ENCODE data around the gene MAP2K7.

Gene MAP2K7

DNA sequence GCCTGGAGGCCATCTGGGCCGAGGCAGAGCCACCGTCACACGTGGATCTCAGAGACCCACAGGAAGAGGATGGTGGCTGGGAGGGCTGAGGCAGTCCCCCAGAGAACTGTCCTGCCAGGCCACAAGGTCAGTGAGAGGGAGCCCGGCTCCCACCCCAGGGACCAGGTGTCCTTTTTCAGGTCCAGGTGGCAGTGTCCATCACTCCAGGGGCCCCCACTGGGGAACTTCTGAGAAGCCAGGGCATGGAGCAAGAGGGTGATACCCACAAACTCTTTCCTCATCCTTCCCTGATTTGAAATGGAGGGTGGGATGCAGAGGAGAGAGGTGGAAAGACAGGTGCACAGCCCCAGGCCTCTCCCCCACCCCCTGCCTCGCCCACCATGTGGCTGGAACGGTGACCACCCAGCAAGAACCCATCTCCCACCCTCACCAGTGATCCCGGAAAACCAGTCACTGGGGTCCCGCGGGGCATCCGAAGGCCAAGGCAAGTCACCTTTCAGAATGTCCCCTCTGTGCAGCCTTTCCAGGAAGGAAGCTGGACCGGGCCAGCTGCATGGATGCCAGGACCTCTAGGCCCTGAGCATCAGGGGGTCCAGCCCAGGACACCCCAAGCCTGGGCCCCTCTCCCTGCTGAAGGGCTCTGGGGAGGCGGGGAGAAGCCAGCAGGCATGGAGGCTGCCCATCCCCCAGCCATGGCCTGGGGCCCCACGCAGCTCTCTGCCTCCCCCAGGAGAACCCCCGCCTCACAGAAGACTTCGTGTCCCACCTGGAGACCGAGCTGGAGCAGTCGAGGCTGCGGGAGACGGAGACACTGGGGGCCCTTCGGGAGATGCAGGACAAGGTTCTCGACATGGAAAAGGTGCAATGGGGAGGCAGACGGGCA is 43.6 kb upstream of the MAP2K7 start:
- H3K4me3 ChIP-seq (ENCODE audit: low read depth, low read length), result no peak overlapping the region
- no peak for DNase-seq (ENCODE audit: low read depth)
- TF ChIP-seq, protein P1, sequence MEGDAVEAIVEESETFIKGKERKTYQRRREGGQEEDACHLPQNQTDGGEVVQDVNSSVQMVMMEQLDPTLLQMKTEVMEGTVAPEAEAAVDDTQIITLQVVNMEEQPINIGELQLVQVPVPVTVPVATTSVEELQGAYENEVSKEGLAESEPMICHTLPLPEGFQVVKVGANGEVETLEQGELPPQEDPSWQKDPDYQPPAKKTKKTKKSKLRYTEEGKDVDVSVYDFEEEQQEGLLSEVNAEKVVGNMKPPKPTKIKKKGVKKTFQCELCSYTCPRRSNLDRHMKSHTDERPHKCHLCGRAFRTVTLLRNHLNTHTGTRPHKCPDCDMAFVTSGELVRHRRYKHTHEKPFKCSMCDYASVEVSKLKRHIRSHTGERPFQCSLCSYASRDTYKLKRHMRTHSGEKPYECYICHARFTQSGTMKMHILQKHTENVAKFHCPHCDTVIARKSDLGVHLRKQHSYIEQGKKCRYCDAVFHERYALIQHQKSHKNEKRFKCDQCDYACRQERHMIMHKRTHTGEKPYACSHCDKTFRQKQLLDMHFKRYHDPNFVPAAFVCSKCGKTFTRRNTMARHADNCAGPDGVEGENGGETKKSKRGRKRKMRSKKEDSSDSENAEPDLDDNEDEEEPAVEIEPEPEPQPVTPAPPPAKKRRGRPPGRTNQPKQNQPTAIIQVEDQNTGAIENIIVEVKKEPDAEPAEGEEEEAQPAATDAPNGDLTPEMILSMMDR (IDR thresholded peaks at IDR 0.05; ENCODE audit: control insufficient read depth, extremely low read depth, insufficient read depth), result no peak

DNA sequence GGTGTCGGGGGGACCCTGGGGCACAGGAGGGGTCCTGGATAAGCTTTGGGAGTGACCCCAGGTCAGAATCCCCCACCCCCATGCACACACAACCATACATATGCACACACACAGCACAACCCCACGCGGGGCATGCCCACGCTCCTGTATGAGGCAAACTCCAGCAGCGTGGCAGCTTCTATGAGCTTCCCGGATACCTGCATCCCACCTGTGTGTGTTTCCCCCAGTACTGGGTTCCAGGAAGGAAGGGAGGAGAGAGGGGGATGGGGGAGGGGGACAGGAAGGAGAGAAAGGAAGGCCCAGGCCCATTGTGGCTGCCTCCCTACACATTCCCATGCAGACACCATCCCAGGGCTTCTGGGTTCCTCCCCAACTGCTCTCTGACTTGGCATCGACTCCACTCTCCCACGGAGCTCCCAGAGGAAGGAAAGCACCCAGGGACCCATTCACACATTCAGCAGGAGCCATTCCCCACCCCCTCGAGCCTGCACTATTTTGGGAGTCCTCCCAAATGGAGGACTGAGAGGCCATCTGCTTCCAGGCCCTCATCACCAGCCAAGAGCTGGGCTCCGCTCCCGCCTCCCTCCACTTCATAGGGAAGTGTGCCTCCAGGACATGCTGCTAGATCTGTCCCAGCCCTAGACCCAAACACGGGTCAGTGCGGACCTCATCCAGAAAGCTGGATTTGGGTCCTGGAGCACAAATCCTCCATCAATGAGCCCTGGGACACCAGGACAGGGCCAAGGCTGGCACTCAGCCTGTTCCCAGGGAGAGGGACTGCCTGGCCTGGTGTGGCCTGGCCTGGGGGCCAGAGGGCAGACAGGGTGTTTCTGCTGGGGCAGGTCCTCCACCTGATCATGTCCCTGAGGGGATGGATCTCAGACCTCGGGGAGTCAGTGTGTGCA is 42.7 kb upstream of the MAP2K7 start:
- no peak for DNase-seq (ENCODE audit: low read depth)
- no peak overlapping the region for H3K4me3 ChIP-seq (ENCODE audit: low read depth, low read length)
- TF ChIP-seq, protein P1 (IDR thresholded peaks at IDR 0.05; ENCODE audit: control insufficient read depth, extremely low read depth, insufficient read depth), result no peak

DNA sequence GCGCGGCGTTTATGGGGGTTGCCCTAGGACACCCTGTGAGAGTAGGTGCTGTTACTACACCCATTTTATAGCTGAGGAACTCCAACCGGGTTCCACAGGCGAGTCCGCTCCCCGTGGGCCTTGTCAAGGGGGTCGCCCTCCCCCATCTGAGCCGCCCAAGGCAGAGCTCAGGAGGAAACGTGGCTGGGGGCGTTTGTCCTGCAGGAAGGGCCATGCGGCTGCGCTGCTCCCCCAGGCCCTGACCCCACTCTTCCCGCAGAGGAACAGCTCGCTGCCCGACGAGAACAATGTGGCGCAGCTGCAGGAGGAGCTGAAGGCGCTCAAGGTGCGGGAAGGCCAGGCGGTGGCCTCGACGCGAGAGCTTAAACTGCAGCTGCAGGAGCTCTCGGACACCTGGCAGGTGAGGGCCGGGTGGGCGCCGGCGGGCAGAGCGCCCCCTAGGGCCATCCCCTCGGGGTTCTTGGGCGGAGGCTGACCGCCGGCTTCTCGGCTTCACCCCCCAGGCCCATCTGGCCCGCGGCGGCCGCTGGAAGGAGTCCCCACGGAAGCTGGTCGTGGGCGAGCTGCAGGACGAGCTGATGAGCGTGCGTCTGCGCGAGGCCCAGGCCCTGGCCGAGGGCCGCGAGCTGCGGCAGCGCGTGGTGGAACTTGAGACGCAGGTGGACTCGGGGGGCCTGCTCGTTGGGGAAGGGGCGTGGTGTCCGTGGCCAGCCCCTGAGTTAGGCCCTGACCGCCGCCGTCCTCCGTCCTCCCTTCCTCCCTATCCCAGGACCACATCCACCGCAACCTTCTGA is 41.9 kb upstream of the MAP2K7 start:
- TF ChIP-seq, protein P1 (IDR thresholded peaks at IDR 0.05; ENCODE audit: control insufficient read depth, extremely low read depth, insufficient read depth), result no peak
- no peak for DNase-seq (ENCODE audit: low read depth)
- no peak overlapping the region for H3K4me3 ChIP-seq (ENCODE audit: low read depth, low read length)

DNA sequence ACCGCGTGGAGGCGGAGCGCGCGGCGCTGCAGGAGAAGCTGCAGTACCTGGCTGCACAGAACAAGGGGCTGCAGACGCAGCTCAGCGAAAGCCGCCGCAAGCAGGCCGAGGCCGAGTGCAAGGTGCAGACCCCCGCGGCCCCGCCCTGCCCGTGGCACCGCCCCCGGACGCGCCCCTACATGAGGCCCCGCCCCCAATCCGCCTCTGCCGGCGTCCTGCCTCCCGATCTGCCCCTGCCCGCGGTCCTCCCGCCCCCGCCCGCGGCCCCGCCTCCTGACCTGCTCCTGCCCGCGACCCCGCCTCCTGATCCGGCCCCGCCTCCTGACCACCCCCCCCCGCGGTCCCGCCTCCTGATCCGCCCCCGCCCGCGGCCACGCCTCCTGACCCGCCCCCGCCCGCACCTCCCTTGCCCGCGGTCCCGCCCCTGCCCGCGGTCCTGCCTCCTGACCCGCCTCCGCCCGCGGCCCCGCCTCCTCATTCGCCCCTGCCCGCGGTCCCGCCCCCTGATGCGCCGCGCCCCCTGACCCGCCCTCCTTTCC is 41.2 kb upstream of the MAP2K7 start:
- no peak overlapping the region for H3K4me3 ChIP-seq (ENCODE audit: low read depth, low read length)
- TF ChIP-seq, protein P1 (IDR thresholded peaks at IDR 0.05; ENCODE audit: control insufficient read depth, extremely low read depth, insufficient read depth), result no peak
- no peak for DNase-seq (ENCODE audit: low read depth)

DNA sequence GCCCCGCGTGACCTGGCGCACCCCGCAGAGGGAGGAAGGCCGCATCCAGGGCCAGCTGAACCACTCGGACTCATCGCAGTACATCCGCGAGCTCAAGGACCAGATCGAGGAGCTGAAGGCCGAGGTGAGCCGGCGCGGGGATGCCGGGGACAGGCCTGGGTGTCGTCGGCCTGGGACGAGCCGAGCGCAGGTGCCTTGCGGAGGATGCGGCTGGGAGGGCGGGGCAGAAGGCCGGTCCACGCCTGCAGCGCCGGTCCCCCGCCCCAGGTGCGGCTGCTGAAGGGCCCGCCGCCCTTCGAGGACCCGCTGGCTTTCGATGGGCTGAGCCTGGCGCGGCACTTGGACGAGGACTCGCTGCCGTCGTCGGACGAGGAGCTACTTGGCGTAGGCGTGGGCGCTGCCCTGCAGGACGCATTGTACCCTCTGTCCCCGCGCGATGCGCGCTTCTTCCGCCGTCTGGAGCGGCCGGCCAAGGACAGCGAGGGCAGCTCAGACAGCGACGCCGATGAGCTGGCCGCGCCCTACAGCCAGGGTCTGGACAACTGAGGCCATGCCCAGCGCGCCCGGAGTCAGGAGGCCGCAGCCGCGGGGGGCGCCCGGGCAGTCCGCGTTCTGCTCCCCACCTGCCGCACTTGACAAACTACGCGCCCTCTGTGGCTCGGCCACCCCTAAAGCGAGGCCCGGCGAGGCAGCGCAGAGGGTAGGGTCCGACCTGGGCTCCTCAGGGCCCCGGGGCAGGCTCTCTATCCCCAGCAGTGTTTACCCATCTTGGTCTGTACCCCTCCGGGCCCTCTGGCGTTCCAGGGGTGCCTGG is 40.3 kb upstream of the MAP2K7 start:
- no peak for DNase-seq (ENCODE audit: low read depth)
- no peak overlapping the region for H3K4me3 ChIP-seq (ENCODE audit: low read depth, low read length)
- TF ChIP-seq, protein P1 (IDR thresholded peaks at IDR 0.05; ENCODE audit: control insufficient read depth, extremely low read depth, insufficient read depth), result no peak
